Neural progenitor cell (in vitro differentiated cells): Measurements from ENCODE around the gene BCL6B. TPM values are rescaled to one million over a fixed set of nuclear protein-coding genes. Genes with fewer than 3 reads are reported as not detected.

ENCODE experiments used
- DNase-seq: peaks from one replicate; pipeline ENCODE4 v3.0.0-alpha.2; 2016; ENCODE audit warnings: low spot score
- H2AFZ ChIP-seq: fragments of 200-600 bp; sonication (generic); replicated peaks from 2 replicates; pipeline ENCODE4 v1.6.1; 2016; ENCODE audit warnings: antibody characterized with exemption
- H3F3A ChIP-seq: fragments of 200-600 bp; sonication (generic); 2 replicates; pipeline ENCODE4 v1.6.1; 2016; ENCODE audit warnings: antibody characterized with exemption, low read depth
- H3K27ac ChIP-seq: fragments of 200-600 bp; sonication (generic); 2 replicates; pipeline ENCODE4 v1.5.1; 2016; ENCODE audit warnings: mild to moderate bottlenecking
- H3K27me3 ChIP-seq: fragments of 200-600 bp; sonication (generic); 2 replicates; pipeline ENCODE4 v1.6.1; 2016; ENCODE audit warnings: mild to moderate bottlenecking, moderate library complexity
- H3K36me3 ChIP-seq: fragments of 200-600 bp; sonication (generic); 2 replicates; pipeline ENCODE4 v1.5.1; 2016
- H3K4me1 ChIP-seq: fragments of 200-600 bp; sonication (generic); 2 replicates; pipeline ENCODE4 v1.6.1; 2016; ENCODE audit warnings: mixed run types
- H3K4me2 ChIP-seq: fragments of 200-600 bp; sonication (generic); 2 replicates; pipeline ENCODE4 v1.6.1; 2016
- H3K4me3 ChIP-seq: fragments of 200-600 bp; sonication (generic); 2 replicates; pipeline ENCODE4 v1.5.1; 2016
- H3K79me2 ChIP-seq: fragments of 200-600 bp; sonication (generic); 2 replicates; pipeline ENCODE4 v1.6.1; 2016; ENCODE audit warnings: low read depth
- H3K9ac ChIP-seq: fragments of 200-600 bp; sonication (generic); 2 replicates; pipeline ENCODE4 v1.6.1; 2016
- H3K9me3 ChIP-seq: fragments of 200-600 bp; sonication (generic); 2 replicates; pipeline ENCODE4 v1.5.1; 2016; ENCODE audit warnings: low read depth
- H4K20me1 ChIP-seq: fragments of 200-600 bp; sonication (generic); 2 replicates; pipeline ENCODE4 v1.6.1; 2016; ENCODE audit warnings: low read depth
- H3K27ac Mint-ChIP-seq: 3 replicates; pipeline ENCODE4 v1.8.0; 2021; ENCODE audit warnings: mixed read lengths
- H3K27me3 Mint-ChIP-seq: 2 replicates; pipeline ENCODE4 v1.8.0; 2022; ENCODE audit warnings: low read depth, mild to moderate bottlenecking, inconsistent platforms, moderate library complexity, mixed read lengths; ENCODE audit not compliant: insufficient read depth
- H3K36me3 Mint-ChIP-seq: 3 replicates; pipeline ENCODE4 v1.8.0; 2021; ENCODE audit warnings: mixed read lengths
- H3K4me1 Mint-ChIP-seq: 3 replicates; pipeline ENCODE4 v1.8.0; 2021; ENCODE audit warnings: mixed read lengths
- H3K4me3 Mint-ChIP-seq: 3 replicates; pipeline ENCODE4 v1.8.0; 2021; ENCODE audit warnings: mild to moderate bottlenecking, moderate library complexity, mixed read lengths
- H3K9me3 Mint-ChIP-seq: 3 replicates; pipeline ENCODE4 v1.8.0; 2020; ENCODE audit warnings: mixed read lengths
- EZH2 ChIP-seq: fragments of 200-600 bp; sonication (generic); IDR thresholded peaks from 2 replicates; pipeline ENCODE4 v1.6.1; 2017; ENCODE audit warnings: antibody characterized with exemption, mild to moderate bottlenecking, moderate library complexity
- EZH2phosphoT487 ChIP-seq: fragments of 200-600 bp; sonication (generic); IDR thresholded peaks from 2 replicates; pipeline ENCODE4 v1.6.1; 2017; ENCODE audit warnings: antibody characterized with exemption
- total RNA-seq: library from RNA; depleted of rRNA; stranded (reverse); fragments of >200 nt; gene quantifications from 2 replicates; pipeline ENCODE4 v1.2.3, GENCODE V29; 2015; ENCODE audit warnings: low replicate concordance
- TF ChIP-seq, protein P1 (sequence below): fragments of 200-600 bp; sonication (generic); IDR thresholded peaks from 2 replicates; pipeline ENCODE4 v1.5.1; 2017; ENCODE audit warnings: antibody characterized with exemption, mild to moderate bottlenecking

Gene BCL6B
- total RNA-seq, 1 donor from 2014 or later = 3.8 TPM

DNA sequence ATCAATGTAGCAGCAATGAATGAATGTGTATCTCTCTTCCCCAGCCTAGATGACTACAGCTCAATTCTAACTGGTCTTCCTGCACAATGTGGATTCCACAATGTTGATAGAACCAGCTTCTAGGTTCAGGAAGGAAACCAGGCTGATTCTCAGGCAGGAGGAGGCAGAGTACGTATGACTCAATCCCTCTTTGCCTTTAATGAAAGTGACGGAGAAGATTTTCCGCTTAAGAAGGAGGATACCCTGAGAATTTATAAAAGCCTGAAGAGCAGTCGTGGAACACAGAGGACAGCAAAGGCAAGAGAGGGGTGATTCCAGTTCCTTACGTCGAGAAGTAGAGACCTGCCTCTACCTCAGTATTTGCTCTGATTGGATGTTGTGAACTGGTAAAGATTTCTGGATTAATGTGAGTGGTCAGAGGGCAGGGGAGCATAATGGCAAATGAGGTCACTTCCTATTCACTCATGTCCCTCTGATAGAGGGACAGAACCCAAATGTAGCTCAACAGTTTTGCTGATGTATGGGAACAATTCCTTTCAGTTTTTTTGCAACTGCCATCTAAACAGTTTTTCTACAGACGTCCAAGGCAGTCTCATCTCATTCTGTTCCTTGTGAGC lies 36.1 kb downstream of the BCL6B start:
- TF ChIP-seq EZH2 (no peak), EZH2phosphoT487 (no peak)
- TF ChIP-seq, protein P1, sequence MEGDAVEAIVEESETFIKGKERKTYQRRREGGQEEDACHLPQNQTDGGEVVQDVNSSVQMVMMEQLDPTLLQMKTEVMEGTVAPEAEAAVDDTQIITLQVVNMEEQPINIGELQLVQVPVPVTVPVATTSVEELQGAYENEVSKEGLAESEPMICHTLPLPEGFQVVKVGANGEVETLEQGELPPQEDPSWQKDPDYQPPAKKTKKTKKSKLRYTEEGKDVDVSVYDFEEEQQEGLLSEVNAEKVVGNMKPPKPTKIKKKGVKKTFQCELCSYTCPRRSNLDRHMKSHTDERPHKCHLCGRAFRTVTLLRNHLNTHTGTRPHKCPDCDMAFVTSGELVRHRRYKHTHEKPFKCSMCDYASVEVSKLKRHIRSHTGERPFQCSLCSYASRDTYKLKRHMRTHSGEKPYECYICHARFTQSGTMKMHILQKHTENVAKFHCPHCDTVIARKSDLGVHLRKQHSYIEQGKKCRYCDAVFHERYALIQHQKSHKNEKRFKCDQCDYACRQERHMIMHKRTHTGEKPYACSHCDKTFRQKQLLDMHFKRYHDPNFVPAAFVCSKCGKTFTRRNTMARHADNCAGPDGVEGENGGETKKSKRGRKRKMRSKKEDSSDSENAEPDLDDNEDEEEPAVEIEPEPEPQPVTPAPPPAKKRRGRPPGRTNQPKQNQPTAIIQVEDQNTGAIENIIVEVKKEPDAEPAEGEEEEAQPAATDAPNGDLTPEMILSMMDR = no peak
- peaks cover 7% of the 10 kb centered on the region for H3K27me3 Mint-ChIP-seq
- Histone ChIP-seq H3K27me3 (no peaks in the 10 kb centered on the region), H3K9me3 (no peaks in the 10 kb centered on the region), H3K4me2 (no peak overlapping the region), H3K4me3 (no peak overlapping the region), H3K4me1 (no peaks in the 10 kb centered on the region), H3K9ac (no peak overlapping the region), H3K36me3 (no peaks in the 10 kb centered on the region), H3K79me2 (no peaks in the 10 kb centered on the region), H2AFZ (no peak overlapping the region), H4K20me1 (no peaks in the 10 kb centered on the region), H3F3A (no peaks in the 10 kb centered on the region), H3K27ac (no peak overlapping the region)
- peak overlapping the region; percentile 10 for H3K27ac Mint-ChIP-seq
- H3K4me3 Mint-ChIP-seq = no peak overlapping the region
- H3K4me1 Mint-ChIP-seq = peaks cover 24% of the 10 kb centered on the region
- H3K36me3 Mint-ChIP-seq = no peaks in the 10 kb centered on the region
- H3K9me3 Mint-ChIP-seq = peaks cover 3% of the 10 kb centered on the region
- no peak for DNase-seq

DNA sequence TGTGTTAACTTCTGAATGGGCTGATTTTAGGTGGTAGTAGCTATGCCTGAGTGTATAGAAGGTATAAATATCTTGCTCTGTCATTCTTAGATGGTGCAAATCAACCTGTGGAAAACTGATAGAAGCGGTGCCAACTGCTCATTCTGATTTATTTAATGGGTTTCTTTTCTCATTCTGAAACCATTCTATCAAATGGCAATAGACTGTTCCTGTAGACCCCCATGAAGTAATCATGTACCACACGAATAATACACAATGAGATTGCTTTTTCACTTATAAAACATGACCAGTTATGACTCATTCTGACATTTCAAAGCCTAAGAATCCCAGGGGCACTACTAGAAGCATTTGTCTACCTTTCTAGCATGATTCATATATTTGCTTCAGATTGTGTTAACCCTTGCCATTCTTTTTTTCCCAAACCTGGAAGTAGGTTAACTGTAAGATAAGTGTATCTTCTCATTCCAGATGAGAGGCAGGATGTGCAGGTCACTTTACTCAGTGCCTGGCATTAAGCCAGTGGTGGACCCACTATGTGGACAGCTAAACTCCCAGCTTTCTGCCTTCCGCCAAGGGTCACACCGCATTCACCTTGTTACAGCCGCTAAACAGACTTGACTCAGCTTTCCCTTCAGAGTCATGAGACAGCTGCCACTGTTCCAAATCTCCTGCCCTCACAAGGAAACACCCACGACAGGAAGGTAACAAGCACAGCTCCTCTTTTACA lies 37.5 kb downstream of the BCL6B start:
- H3K4me3 Mint-ChIP-seq = no peak overlapping the region
- no peaks in the 10 kb centered on the region for H4K20me1 ChIP-seq
- H3K4me1 Mint-ChIP-seq = peaks cover 30% of the 10 kb centered on the region
- no peak for DNase-seq
- no peak for TF ChIP-seq EZH2
- TF ChIP-seq, protein P1 = no peak
- no peak for TF ChIP-seq EZH2phosphoT487
- H3K9me3 Mint-ChIP-seq = peaks cover 7% of the 10 kb centered on the region
- no peak overlapping the region for H2AFZ ChIP-seq
- H3K4me1 ChIP-seq = no peaks in the 10 kb centered on the region
- H3K27ac Mint-ChIP-seq = peak overlapping the region; percentile 57
- H3K4me3 ChIP-seq = no peak overlapping the region
- no peak overlapping the region for H3K9ac ChIP-seq
- no peaks in the 10 kb centered on the region for H3K36me3 Mint-ChIP-seq
- H3K79me2 ChIP-seq = no peaks in the 10 kb centered on the region
- H3K4me2 ChIP-seq = no peak overlapping the region
- H3K36me3 ChIP-seq = no peaks in the 10 kb centered on the region
- peaks cover 12% of the 10 kb centered on the region for H3K27me3 Mint-ChIP-seq
- no peaks in the 10 kb centered on the region for H3K9me3 ChIP-seq
- H3F3A ChIP-seq = no peaks in the 10 kb centered on the region
- no peak overlapping the region for H3K27ac ChIP-seq
- no peaks in the 10 kb centered on the region for H3K27me3 ChIP-seq

DNA sequence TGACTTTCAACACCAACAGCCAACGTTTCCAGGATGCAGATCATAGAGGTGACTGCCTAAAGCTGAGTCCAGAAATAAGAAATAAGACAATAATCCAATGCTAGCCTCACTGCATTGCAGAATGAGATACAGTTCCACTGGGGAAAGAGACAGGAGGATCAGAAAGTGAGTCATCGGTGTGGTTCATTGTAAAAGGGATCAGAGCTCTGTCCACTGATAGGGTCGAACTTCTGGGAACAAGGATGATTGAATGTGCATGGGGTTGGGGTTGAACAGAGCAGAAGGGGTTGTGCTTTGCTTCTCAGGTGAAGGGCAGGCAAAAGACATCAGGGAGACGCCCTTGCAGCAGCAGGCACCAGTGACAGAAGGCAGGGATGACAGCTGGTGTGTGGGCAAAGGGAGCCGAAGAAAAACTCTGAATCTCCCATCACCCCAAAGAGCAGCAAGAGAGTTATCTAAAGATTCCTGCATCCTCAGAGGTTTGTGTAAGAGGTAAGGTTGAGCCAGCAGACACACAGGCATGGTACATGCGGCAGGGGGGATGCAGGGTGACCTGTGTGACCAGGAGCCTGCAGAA lies 40.8 kb downstream of the BCL6B start:
- TF ChIP-seq, protein P1 = no peak
- TF ChIP-seq EZH2phosphoT487 (no peak), EZH2 (no peak)
- H3K27ac ChIP-seq = no peak overlapping the region
- H3K79me2 ChIP-seq = no peaks in the 10 kb centered on the region
- no peaks in the 10 kb centered on the region for H3K9me3 ChIP-seq
- H3K4me1 ChIP-seq = no peaks in the 10 kb centered on the region
- Mint-ChIP-seq H3K4me1 (peaks cover 27% of the 10 kb centered on the region), H3K27me3 (peaks cover 11% of the 10 kb centered on the region), H3K4me3 (peak overlapping the region; percentile 16), H3K36me3 (peaks cover under 1% of the 10 kb centered on the region), H3K9me3 (peaks cover 24% of the 10 kb centered on the region), H3K27ac (peak overlapping the region; percentile 93)
- H3K27me3 ChIP-seq = no peaks in the 10 kb centered on the region
- no peak for DNase-seq
- no peaks in the 10 kb centered on the region for H3K36me3 ChIP-seq
- H3F3A ChIP-seq = no peaks in the 10 kb centered on the region
- no peak overlapping the region for H3K9ac ChIP-seq
- no peaks in the 10 kb centered on the region for H4K20me1 ChIP-seq
- H3K4me2 ChIP-seq = no peak overlapping the region
- H2AFZ ChIP-seq = no peak overlapping the region
- H3K4me3 ChIP-seq = no peak overlapping the region
